Suprapubic skin (tissue), 4 donors: ENCODE data around the gene DDX25. TPM values are rescaled to one million over a fixed set of nuclear protein-coding genes. Genes with fewer than 3 reads are reported as not detected.

ENCODE experiments used
- DNase-seq, 2 donors: peaks; one replicate each; pipeline ENCODE4 v3.0.0-alpha.2; 2019; ENCODE audit warnings: low spot score in 2 of 2
- H3K27ac ChIP-seq: fragments of 200-600 bp; sonication (generic); one replicate; pipeline ENCODE4 v1.5.1; 2019
- H3K27me3 ChIP-seq: fragments of 200-600 bp; sonication (generic); one replicate; pipeline ENCODE4 v1.5.1; 2019
- H3K36me3 ChIP-seq: fragments of 200-600 bp; sonication (generic); one replicate; pipeline ENCODE4 v1.5.1; 2019
- H3K4me1 ChIP-seq: fragments of 200-600 bp; sonication (generic); one replicate; pipeline ENCODE4 v1.5.1; 2019
- H3K4me3 ChIP-seq: fragments of 200-600 bp; sonication (generic); one replicate; pipeline ENCODE4 v1.5.1; 2019; ENCODE audit warnings: mild to moderate bottlenecking
- H3K9me3 ChIP-seq: fragments of 200-600 bp; sonication (generic); one replicate; pipeline ENCODE4 v1.5.1; 2019
- CTCF ChIP-seq, 2 donors: fragments of 200-600 bp in 1 of 2; fragments of 450-650 bp in 1 of 2; sonication (generic) in 1 of 2; IDR thresholded peaks; one replicate each; pipeline ENCODE4 v1.5.1; 2016 to 2019; ENCODE audit warnings: antibody characterized with exemption in 2 of 2, mild to moderate bottlenecking in 1 of 2, moderate library complexity in 1 of 2
- EP300 ChIP-seq: sonication (generic); formaldehyde crosslinking; IDR thresholded peaks from one replicate; pipeline ENCODE4 v1.6.1; 2017; ENCODE audit warnings: antibody characterized with exemption
- POLR2A ChIP-seq, 2 donors: fragments of 450-650 bp; IDR thresholded peaks; one replicate each; pipeline ENCODE4 v1.6.1; 2017; ENCODE audit warnings: antibody characterized with exemption in 2 of 2, mild to moderate bottlenecking in 2 of 2, moderate library complexity in 2 of 2
- POLR2AphosphoS5 ChIP-seq, 3 donors: sonication (generic); formaldehyde crosslinking; IDR thresholded peaks; one replicate each; pipeline ENCODE4 v1.6.1; 2017; ENCODE audit warnings: antibody characterized with exemption in 3 of 3
- WGBS: methylation state at CpG from one replicate; pipeline ENCODE4 v1.1.5; 2018; 5-methylcytosine and 5-hydroxymethylcytosine counted together
- total RNA-seq, 4 donors: library from RNA; depleted of rRNA; stranded (reverse); fragments of >200 nt; gene quantifications; one replicate each; pipeline ENCODE4 v1.1.0, GENCODE V29; 2016

DDX25 gene
- total RNA-seq, 4 donors from 2014 or later = 0.15 to 1.2 (median 0.32) TPM; not detected in 1

DNA sequence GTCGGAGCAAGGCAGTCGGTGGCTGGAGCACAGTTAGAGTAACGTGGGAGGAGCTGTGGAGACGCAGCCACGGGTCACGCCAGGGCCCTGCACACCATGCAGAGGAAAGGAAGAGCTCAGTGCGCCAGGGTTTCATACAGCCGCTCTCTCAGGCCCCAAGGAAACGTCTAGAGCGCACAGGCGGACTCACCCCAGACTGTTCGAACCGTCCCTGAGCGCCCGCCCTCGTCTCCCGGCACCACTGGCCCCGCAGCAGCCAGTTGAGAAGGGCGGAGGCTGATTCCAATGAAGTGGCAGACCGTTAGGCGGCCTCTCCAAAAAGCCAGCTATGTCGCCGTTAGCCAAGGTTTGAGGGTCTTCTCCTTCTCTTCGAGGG, 17.3 kb upstream of the DDX25 start:
- Histone ChIP-seq H3K36me3 (peaks cover 2% of the 10 kb centered on the region), H3K27ac (peak overlapping the region; percentile 95), H3K4me1 (peaks cover 17% of the 10 kb centered on the region), H3K27me3 (no peaks in the 10 kb centered on the region), H3K9me3 (no peaks in the 10 kb centered on the region), H3K4me3 (peak overlapping the region; percentile 97)
- DNase-seq = peak; percentile 74 to 81
- TF ChIP-seq POLR2A (IDR thresholded peaks at IDR 0.05) = no peak
- TF ChIP-seq CTCF (IDR thresholded peaks at IDR 0.05) = no peak
- TF ChIP-seq POLR2AphosphoS5 (IDR thresholded peaks at IDR 0.05) = no peak
- TF ChIP-seq EP300 = no peak
- WGBS = 6% methylated on average over 15 of the region's 24 CpGs

DNA sequence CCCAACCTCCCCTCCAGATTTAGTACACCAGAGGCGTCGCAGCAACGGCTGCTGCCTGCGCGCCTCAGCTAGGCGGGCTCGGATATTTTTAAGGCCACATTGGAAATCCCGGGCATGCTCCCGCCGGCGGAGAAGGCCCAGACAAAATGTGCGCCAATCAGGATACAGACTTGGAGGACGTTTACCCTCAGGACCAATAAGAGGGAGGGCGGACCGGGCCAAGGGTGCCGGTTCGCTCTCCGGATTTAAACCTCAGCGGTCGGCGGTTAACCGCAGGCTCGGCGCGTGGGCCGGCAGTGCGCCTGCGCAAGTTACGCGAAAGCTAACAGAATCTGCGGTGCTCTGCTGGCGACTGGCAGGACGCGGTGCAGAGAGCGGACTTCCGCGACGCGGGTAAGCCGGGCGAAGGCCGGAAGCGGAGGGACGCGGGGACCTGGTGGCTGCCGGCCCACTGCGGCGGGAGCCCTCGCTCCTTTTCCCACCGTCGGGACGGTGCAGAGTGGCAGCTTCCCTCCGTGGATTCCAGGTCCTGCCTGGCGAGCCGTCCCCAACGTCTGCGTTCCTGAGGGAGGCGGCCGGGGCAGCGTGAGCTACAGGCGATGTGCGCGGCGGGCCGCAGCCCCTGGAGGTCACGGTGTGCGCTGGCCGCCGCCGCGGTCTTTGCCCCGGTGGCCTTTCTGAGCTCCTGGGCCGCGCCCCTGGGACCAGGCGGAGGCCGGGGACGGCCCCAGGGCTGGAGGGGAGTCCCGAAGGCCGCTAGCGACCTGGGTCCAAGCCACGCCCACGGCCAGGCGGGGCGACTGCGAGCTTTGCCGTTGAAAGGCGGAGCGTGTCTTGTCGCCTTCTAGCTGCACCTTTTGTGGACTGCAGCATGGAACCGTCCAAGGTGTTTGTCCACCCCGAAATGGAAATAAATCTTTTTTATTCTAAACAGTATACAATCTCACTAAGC, 16.7 kb upstream of the DDX25 start, which contains the start of gene HYLS1:
Gene HYLS1, plus strand, starts transcription at position 296 of the 952 bp plus-strand sequence. CDS start 11,701 bp downstream, outside the sequence.
- Histone ChIP-seq H3K27ac (peak within 1 kb of the TSS; percentile 95), H3K9me3 (no peaks in the 10 kb centered on the region), H3K27me3 (no peaks in the 10 kb centered on the region), H3K4me3 (peak within 1 kb of the TSS; percentile 97), H3K4me1 (peaks cover 17% of the 10 kb centered on the region), H3K36me3 (peaks cover 4% of the 10 kb centered on the region)
- DNase-seq = peak; percentile 96 to 97
- TF ChIP-seq CTCF (IDR thresholded peaks at IDR 0.05) (peak in 1 of 2 donors; percentile 9), EP300 (no peak), POLR2A (IDR thresholded peaks at IDR 0.05) (peak in 1 of 2 donors; percentile 21), POLR2AphosphoS5 (IDR thresholded peaks at IDR 0.05) (peak in 2 of 3 donors; percentile 63 to 78)
- 0% methylated on average over 14 of the region's 91 CpGs for WGBS

- Histone ChIP-seq H3K27ac (no peak overlapping the region), H3K4me1 (peaks cover 17% of the 10 kb centered on the region), H3K4me3 (no peak overlapping the region), H3K9me3 (no peaks in the 10 kb centered on the region), H3K27me3 (no peaks in the 10 kb centered on the region), H3K36me3 (peaks cover 29% of the 10 kb centered on the region)
- TF ChIP-seq POLR2AphosphoS5 (IDR thresholded peaks at IDR 0.05) (no peak), EP300 (no peak), POLR2A (IDR thresholded peaks at IDR 0.05) (no peak), CTCF (IDR thresholded peaks at IDR 0.05) (no peak)
- DNase-seq = no peak
- WGBS = 67% methylated on average over 3 of the region's 3 CpGs
Measured at GRCh38 chr11:125890447-125891100, 13.7 kb upstream of the DDX25 start.

DNA sequence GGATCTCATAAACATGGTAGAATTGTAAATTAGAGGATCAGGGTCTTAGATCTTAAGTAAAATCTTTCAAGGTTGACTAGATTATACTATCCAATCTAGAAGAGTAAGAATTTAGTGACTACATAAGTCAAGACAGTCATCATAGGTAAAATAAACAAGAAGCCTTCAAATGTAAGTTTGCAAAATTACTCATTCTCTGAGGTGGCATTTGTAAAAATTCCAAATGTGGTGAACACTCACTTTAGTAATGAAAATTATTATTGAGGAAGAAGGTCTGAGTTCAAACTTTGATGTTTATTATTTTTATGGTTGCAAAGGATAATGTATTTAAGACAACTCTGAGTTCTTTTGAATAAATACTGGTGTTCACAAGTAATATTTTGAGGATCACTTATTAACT, 12.2 kb upstream of the DDX25 start:
- TF ChIP-seq EP300 = no peak
- peaks cover 29% of the 10 kb centered on the region for H3K36me3 ChIP-seq
- no peak for DNase-seq
- H3K9me3 ChIP-seq = no peaks in the 10 kb centered on the region
- no peaks in the 10 kb centered on the region for H3K27me3 ChIP-seq
- H3K4me1 ChIP-seq = peaks cover 13% of the 10 kb centered on the region
- no peak overlapping the region for H3K4me3 ChIP-seq
- no peak overlapping the region for H3K27ac ChIP-seq

- TF ChIP-seq POLR2AphosphoS5 (IDR thresholded peaks at IDR 0.05) = no peak
- TF ChIP-seq EP300 = no peak
- no peak for TF ChIP-seq POLR2A (IDR thresholded peaks at IDR 0.05)
- TF ChIP-seq CTCF (IDR thresholded peaks at IDR 0.05) = no peak
- H3K27ac ChIP-seq = no peak overlapping the region
Measured at GRCh38 chr11:125892994-125893393, 11.3 kb upstream of the DDX25 start.

More at GRCh38 chr11:125892994-125893393, 11.3 kb upstream of the DDX25 start:
- Histone ChIP-seq H3K36me3 (peaks cover 29% of the 10 kb centered on the region), H3K4me3 (no peak overlapping the region), H3K27me3 (no peaks in the 10 kb centered on the region), H3K9me3 (no peaks in the 10 kb centered on the region), H3K4me1 (peaks cover 9% of the 10 kb centered on the region)
- no peak for DNase-seq
